Measurements from ENCODE around the gene KCNG3. TPM values are rescaled to one million over a fixed set of nuclear protein-coding genes. Genes with fewer than 3 reads are reported as not detected.
"Not testable (repeated sequence)": the region's sequence is repeated elsewhere in the genome, so short reads cannot be mapped to it uniquely, and the experiment has no call there.

KCNG3 gene
- total RNA-seq, 1 donor from 2014 or later = 0.16 TPM

DNA sequence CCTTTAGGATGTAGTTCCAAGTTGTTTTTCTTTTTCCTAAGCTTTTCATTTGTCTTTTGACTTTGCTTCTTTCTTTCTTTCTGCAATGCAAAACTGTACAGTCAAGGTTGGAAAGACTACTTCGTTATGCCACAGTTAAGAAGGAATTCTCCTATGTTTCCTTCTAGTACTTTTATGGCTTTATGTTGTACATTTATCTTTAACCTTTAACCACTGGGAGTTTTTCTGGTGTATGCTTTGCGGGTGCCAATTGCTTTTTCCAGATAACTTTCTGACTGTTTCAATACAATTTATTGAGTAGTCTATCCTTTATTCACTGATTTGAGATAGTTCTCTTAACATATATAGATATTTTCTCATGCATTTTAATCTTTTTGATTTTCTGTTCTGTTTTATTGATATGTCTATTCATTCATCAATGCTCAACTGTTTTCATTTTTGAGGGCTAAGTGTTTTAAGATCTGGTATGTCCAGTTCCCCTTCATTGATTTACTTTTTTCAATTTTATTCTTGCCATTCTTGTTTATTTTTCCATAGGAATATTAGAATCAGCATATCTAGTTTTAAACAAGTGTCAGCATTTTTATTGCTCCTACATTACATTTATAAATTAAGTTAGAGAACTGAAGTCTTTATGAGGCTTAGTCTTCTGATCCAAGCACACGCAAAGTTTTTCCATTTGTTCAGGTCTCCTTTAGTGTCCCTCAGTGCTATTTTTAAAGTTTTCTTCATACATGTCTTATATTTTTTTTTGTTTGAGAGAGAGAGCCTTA lies 82.9 kb downstream of the KCNG3 start:
- Mint-ChIP-seq H3K36me3 (ENCODE audit: low read depth) (peaks cover 4% of the 10 kb centered on the region), H3K27me3 (ENCODE audit: low read depth) (peaks cover 3% of the 10 kb centered on the region), H3K4me1 (ENCODE audit: low read depth) (no peaks in the 10 kb centered on the region), H3K4me3 (ENCODE audit: low read depth) (no peak overlapping the region), H3K9me3 (peaks cover 27% of the 10 kb centered on the region), H3K27ac (no peak overlapping the region)
- intact Hi-C loops (cut with micrococcal nuclease) = no loop called here
- DNase-seq (ENCODE audit: low spot score) = no peak

DNA sequence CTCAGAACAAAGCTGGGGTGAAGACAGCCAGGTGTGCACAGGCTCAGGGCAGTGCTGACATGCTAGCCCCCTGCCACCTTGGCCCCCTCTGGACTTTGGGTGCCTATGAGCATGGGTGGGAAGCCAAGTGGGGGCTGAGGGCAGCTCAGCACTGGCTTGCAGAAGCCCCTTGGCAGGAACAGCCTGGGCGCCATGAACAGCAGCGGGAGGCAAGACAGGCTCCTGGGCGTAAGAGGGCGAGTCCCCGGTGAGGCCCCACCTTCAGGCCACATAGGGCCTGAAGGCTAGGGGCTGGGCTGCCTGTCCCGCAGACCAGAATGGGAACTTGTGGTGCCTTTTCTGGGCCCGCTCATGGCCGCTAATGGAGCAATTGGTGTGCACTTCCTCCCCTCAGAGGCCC lies 85.8 kb downstream of the KCNG3 start:
- DNase-seq (ENCODE audit: low spot score) = no peak
- no peaks in the 10 kb centered on the region for H3K36me3 Mint-ChIP-seq (ENCODE audit: low read depth)
- intact Hi-C loops (cut with micrococcal nuclease) = no loop called here
- no peak overlapping the region for H3K4me3 Mint-ChIP-seq (ENCODE audit: low read depth)
- H3K9me3 Mint-ChIP-seq = no peaks in the 10 kb centered on the region
- H3K27me3 Mint-ChIP-seq (ENCODE audit: low read depth) = peaks cover 3% of the 10 kb centered on the region
- no peak overlapping the region for H3K27ac Mint-ChIP-seq
- no peaks in the 10 kb centered on the region for H3K4me1 Mint-ChIP-seq (ENCODE audit: low read depth)

DNA sequence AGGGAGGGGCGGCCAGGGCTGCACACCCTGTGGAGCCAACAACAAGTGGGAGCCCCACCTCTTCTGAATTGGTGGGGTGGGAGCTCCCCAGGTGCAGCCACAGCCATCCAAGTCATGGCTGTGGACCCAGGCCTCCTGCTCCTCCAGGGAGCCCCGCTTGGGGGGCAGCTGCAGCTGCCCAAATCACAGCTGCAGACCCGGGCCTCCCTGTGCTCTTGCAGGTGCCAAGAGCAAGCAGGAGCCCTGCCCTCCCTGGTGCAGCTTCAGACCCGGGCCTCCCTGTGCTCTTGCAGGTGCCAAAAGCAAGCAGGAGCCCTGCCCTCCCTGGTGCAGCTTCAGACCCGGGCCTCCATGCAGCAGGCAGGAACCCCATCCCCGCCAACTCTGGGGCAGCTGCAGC lies 86.3 kb downstream of the KCNG3 start:
- Mint-ChIP-seq H3K36me3 (ENCODE audit: low read depth) (no peaks in the 10 kb centered on the region), H3K27me3 (ENCODE audit: low read depth) (peaks cover 3% of the 10 kb centered on the region), H3K27ac (no peak overlapping the region), H3K4me3 (ENCODE audit: low read depth) (no peak overlapping the region), H3K9me3 (no peaks in the 10 kb centered on the region), H3K4me1 (ENCODE audit: low read depth) (no peaks in the 10 kb centered on the region)
- no peak for DNase-seq (ENCODE audit: low spot score)
- intact Hi-C loops (cut with micrococcal nuclease) = no loop called here

DNA sequence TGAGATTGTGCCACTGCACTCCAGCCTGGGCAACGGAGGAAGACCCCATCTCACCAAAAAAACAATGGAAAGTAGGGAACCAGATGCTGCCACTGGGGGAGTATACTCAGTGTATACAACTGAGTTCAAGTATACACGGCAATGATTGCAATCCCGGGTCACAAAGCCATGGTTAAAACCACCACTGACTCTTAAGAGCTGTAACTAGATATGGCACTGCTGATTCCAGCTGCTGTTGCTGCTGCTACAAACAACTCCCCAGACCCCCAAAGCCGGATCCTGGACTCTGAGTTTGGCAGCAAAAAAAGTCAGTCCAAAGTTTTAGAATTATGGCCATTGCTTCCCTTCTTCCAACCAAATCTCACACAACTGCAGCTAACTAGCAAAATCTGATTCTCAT lies 89.1 kb downstream of the KCNG3 start:
- no peak overlapping the region for H3K4me3 Mint-ChIP-seq (ENCODE audit: low read depth)
- intact Hi-C loops (cut with micrococcal nuclease) = no loop called here
- no peaks in the 10 kb centered on the region for H3K4me1 Mint-ChIP-seq (ENCODE audit: low read depth)
- no peak for DNase-seq (ENCODE audit: low spot score)
- no peak overlapping the region for H3K27ac Mint-ChIP-seq
- H3K9me3 Mint-ChIP-seq = no peaks in the 10 kb centered on the region
- H3K27me3 Mint-ChIP-seq (ENCODE audit: low read depth) = no peaks in the 10 kb centered on the region
- H3K36me3 Mint-ChIP-seq (ENCODE audit: low read depth) = no peaks in the 10 kb centered on the region

DNA sequence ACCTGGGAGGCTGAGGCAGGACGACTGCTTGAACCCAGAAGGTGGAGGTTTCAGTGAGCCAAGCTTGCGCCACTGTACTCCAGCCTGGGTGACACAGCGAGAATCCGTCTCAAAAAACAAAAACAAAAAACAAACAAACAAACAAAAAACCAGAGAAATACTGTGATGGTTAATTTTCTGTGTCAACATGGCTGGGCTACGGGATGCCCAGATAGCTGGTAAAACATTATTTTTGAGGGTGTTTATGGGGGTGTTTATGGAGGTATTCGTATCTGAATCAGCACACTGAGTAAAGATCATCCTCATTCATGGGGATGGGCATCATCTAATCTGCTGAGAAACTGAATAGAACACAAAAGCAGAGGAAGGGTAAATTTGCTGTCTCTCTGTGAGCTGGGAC lies 92.0 kb downstream of the KCNG3 start:
- H3K4me3 Mint-ChIP-seq (ENCODE audit: low read depth) = no peak overlapping the region
- no peaks in the 10 kb centered on the region for H3K9me3 Mint-ChIP-seq
- peaks cover 10% of the 10 kb centered on the region for H3K27me3 Mint-ChIP-seq (ENCODE audit: low read depth)
- no peak for DNase-seq (ENCODE audit: low spot score)
- no peaks in the 10 kb centered on the region for H3K36me3 Mint-ChIP-seq (ENCODE audit: low read depth)
- H3K4me1 Mint-ChIP-seq (ENCODE audit: low read depth) = no peaks in the 10 kb centered on the region
- intact Hi-C loops (cut with micrococcal nuclease) = no loop called here
- no peak overlapping the region for H3K27ac Mint-ChIP-seq

DNA sequence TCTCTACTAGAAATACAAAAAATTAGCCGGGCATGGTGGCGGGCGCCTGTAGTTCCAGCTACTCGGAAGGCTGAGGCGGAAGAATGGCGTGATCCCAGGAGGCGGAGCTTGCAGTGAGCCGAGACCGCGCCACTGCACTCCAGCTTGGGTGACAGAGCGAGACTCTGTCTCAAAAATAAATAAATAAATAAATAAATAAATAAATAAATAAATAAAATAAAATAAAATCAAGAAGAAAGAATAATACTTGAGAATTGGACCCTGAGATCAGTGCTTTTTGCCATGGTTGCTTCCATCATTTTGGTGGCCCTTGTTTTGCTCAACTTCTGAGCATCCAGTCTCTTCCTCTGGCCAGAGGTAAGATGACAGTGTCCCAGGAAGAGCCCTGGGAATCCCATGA lies 95.7 kb downstream of the KCNG3 start:
- H3K36me3 Mint-ChIP-seq (ENCODE audit: low read depth); DNase-seq (ENCODE audit: low spot score); intact Hi-C loops (cut with micrococcal nuclease); H3K9me3 Mint-ChIP-seq; H3K4me1 Mint-ChIP-seq (ENCODE audit: low read depth); H3K4me3 Mint-ChIP-seq (ENCODE audit: low read depth); H3K27ac Mint-ChIP-seq: not testable (repeated sequence)
- H3K27me3 Mint-ChIP-seq (ENCODE audit: low read depth) = peaks cover 14% of the 10 kb centered on the region

DNA sequence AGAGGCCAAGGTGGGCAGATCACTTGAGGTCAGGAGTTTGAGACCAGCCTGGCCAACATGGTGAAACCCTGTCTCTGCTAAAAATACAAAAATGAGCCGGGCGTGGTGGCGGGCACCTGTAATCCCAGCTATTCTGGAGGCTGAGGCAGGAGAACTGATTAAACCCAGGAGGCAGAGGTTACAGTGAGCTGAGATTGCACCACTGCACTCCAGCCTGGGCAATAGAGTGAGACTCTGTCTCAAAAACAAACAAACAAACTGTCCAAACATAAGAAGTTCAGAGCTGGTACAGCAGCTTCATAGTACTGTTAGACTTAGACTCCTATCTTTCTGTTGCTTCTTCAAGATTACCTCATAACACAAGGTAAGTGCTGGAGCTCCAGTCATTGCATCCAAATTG lies 100.5 kb downstream of the KCNG3 start:
- H3K27me3 Mint-ChIP-seq (ENCODE audit: low read depth); H3K4me1 Mint-ChIP-seq (ENCODE audit: low read depth); intact Hi-C loops (cut with micrococcal nuclease); H3K27ac Mint-ChIP-seq; H3K36me3 Mint-ChIP-seq (ENCODE audit: low read depth); H3K4me3 Mint-ChIP-seq (ENCODE audit: low read depth); DNase-seq (ENCODE audit: low spot score); H3K9me3 Mint-ChIP-seq: not testable (repeated sequence)

DNA sequence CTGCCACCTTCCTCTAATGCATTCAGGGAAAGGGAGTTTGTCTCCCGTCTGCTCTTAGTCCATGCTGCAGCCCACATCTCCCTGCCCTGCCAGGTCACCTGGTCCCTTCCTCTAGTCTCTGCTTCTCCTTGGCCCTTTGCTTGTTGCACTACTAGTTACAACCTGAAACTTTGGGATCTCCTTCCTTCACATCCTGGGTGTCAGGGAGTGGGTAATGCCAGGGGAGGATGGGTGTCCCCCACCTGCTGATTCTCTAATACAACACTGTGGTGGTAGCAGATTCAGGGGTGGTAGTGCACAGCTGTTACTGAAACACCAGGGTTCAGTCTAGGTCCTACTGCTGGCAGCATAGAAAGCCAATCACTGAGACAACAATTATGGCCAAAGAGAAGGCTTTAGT lies 101.6 kb downstream of the KCNG3 start:
- no peaks in the 10 kb centered on the region for H3K36me3 Mint-ChIP-seq (ENCODE audit: low read depth)
- H3K4me1 Mint-ChIP-seq (ENCODE audit: low read depth) = no peaks in the 10 kb centered on the region
- no peaks in the 10 kb centered on the region for H3K9me3 Mint-ChIP-seq
- peaks cover 4% of the 10 kb centered on the region for H3K27me3 Mint-ChIP-seq (ENCODE audit: low read depth)
- intact Hi-C loops (cut with micrococcal nuclease) = no loop called here
- no peak for DNase-seq (ENCODE audit: low spot score)
- no peak overlapping the region for H3K4me3 Mint-ChIP-seq (ENCODE audit: low read depth)
- no peak overlapping the region for H3K27ac Mint-ChIP-seq

Other genes starting within 250 kb of the KCNG3 start
- gene COX7A2L, start 132.8 kb downstream of the KCNG3 start, total RNA-seq = 73.4 and 79.8 TPM in 2 replicates
- gene MTA3, start 74.7 kb upstream of the KCNG3 start, total RNA-seq = 39.7 and 39.8 TPM in 2 replicates